IgD-negative memory B cell (primary cell): Measurements from ENCODE around the gene NUF2. TPM values are rescaled to one million over a fixed set of nuclear protein-coding genes. Genes with fewer than 3 reads are reported as not detected.
"Not testable (repeated sequence)": the region's sequence is repeated elsewhere in the genome, so short reads cannot be mapped to it uniquely, and the experiment has no call there.

Experiments
- H3K27ac Mint-ChIP-seq, 3 donors: one replicate each; pipeline ENCODE4 v1.8.0; 2020 to 2022; ENCODE audit warnings: mild to moderate bottlenecking in 3 of 3, mixed read lengths in 3 of 3, moderate library complexity in 1 of 3
- H3K27me3 Mint-ChIP-seq: one replicate; pipeline ENCODE4 v1.8.0; 2021; ENCODE audit warnings: mixed read lengths
- H3K36me3 Mint-ChIP-seq: one replicate; pipeline ENCODE4 v1.8.0; 2020; ENCODE audit warnings: mild to moderate bottlenecking, mixed read lengths
- H3K4me1 Mint-ChIP-seq, 3 donors: one replicate each; pipeline ENCODE4 v1.8.0; 2020 to 2022; ENCODE audit warnings: mixed read lengths in 3 of 3, mild to moderate bottlenecking in 1 of 3
- H3K4me3 Mint-ChIP-seq, 4 donors: one replicate each; pipeline ENCODE4 v1.8.0; 2020 to 2022; ENCODE audit warnings: mild to moderate bottlenecking in 4 of 4, mixed read lengths in 4 of 4, moderate library complexity in 3 of 4
- H3K9me3 Mint-ChIP-seq, 3 donors: one replicate each; pipeline ENCODE4 v1.8.0; 2020 to 2021; ENCODE audit warnings: mixed read lengths in 3 of 3, mild to moderate bottlenecking in 1 of 3
- polyA plus RNA-seq: library from polyadenylated mRNA; unstranded; fragments of 300-500 nt; fragmentation: Illumina TruSeq; gene quantifications from one replicate; pipeline ENCODE4 v1.2.3, GENCODE V29; 2021

The NUF2 gene
- 1.2 TPM for polyA plus RNA-seq

- no peaks in the 10 kb centered on the region for H3K36me3 Mint-ChIP-seq
- H3K9me3 Mint-ChIP-seq: no peaks in the 10 kb centered on the region
- H3K27me3 Mint-ChIP-seq: no peaks in the 10 kb centered on the region
- peak within 1 kb of the TSS; percentile 89 to 95 (median 94) for H3K4me3 Mint-ChIP-seq
- peaks cover 6 to 19% (median 17%) of the 10 kb centered on the region in 3 donors for H3K4me1 Mint-ChIP-seq
- H3K27ac Mint-ChIP-seq: peak within 1 kb of the TSS; percentile 59 to 97 (median 93)
These were observed at the start of gene NUF2 for GRCh38 chr1:163321311-163322305. TSS of gene NUF2 (plus strand) at chr1:163321954. CDS start at chr1:163326052, 4,098 bp downstream.

- H3K27me3 Mint-ChIP-seq: no peaks in the 10 kb centered on the region
- H3K4me3 Mint-ChIP-seq: no peak overlapping the region
- H3K9me3 Mint-ChIP-seq: peaks cover 0 to 10% (median 8%) of the 10 kb centered on the region in 3 donors
- peaks cover 16% of the 10 kb centered on the region for H3K36me3 Mint-ChIP-seq
- H3K27ac Mint-ChIP-seq: peak overlapping the region in 1 of 3 donors; percentile 31
- H3K4me1 Mint-ChIP-seq: no peaks in the 10 kb centered on the region
These were observed 47.9 kb upstream of the NUF2 start for GRCh38 chr1:163273766-163274441.

GRCh38 chr1:163275222-163275621 is 46.5 kb upstream of the NUF2 start:
- H3K27me3 Mint-ChIP-seq: no peaks in the 10 kb centered on the region
- peaks cover 16% of the 10 kb centered on the region for H3K36me3 Mint-ChIP-seq
- peaks cover 2 to 17% (median 16%) of the 10 kb centered on the region in 3 donors for H3K9me3 Mint-ChIP-seq
- no peak overlapping the region for H3K27ac Mint-ChIP-seq
- H3K4me1 Mint-ChIP-seq: no peaks in the 10 kb centered on the region
- no peak overlapping the region for H3K4me3 Mint-ChIP-seq

- no peaks in the 10 kb centered on the region for H3K27me3 Mint-ChIP-seq
- H3K27ac Mint-ChIP-seq: no peak overlapping the region
- peaks cover 2 to 28% (median 22%) of the 10 kb centered on the region in 3 donors for H3K9me3 Mint-ChIP-seq
- no peak overlapping the region for H3K4me3 Mint-ChIP-seq
- H3K4me1 Mint-ChIP-seq: peaks cover 0 to 1% (median 0%) of the 10 kb centered on the region in 3 donors
- peaks cover 18% of the 10 kb centered on the region for H3K36me3 Mint-ChIP-seq
These were observed 43.2 kb upstream of the NUF2 start for GRCh38 chr1:163278602-163279001.

- H3K36me3 Mint-ChIP-seq, H3K4me3 Mint-ChIP-seq: not testable (repeated sequence)
- H3K9me3 Mint-ChIP-seq: peaks cover 0 to 12% (median 7%) of the 10 kb centered on the region in 3 donors
These were observed 36.9 kb upstream of the NUF2 start for GRCh38 chr1:163284867-163285266.

GRCh38 chr1:163290025-163290640 is 31.6 kb upstream of the NUF2 start:
- Mint-ChIP-seq H3K36me3 (peaks cover 19% of the 10 kb centered on the region), H3K4me3 (no peak overlapping the region), H3K27me3 (no peaks in the 10 kb centered on the region), H3K4me1 (peaks cover 4 to 19% (median 5%) of the 10 kb centered on the region in 3 donors), H3K27ac (no peak overlapping the region), H3K9me3 (peaks cover 0 to 5% (median 0%) of the 10 kb centered on the region in 3 donors)

More at GRCh38 chr1:163284867-163285266, 36.9 kb upstream of the NUF2 start:
- H3K4me1 Mint-ChIP-seq: peaks cover 4 to 19% (median 6%) of the 10 kb centered on the region in 3 donors
- H3K27ac Mint-ChIP-seq, H3K27me3 Mint-ChIP-seq: not testable (repeated sequence)

- Mint-ChIP-seq H3K9me3 (peaks cover 0 to 5% (median 0%) of the 10 kb centered on the region in 3 donors), H3K27me3 (no peaks in the 10 kb centered on the region), H3K4me1 (peaks cover 3 to 10% (median 4%) of the 10 kb centered on the region in 3 donors), H3K36me3 (peaks cover 21% of the 10 kb centered on the region), H3K4me3 (no peak overlapping the region), H3K27ac (no peak overlapping the region)
These were observed 30.3 kb upstream of the NUF2 start for GRCh38 chr1:163291461-163291860.

- not testable (repeated sequence) for H3K4me3 Mint-ChIP-seq, H3K4me1 Mint-ChIP-seq, H3K9me3 Mint-ChIP-seq, H3K27me3 Mint-ChIP-seq, H3K27ac Mint-ChIP-seq
- peaks cover 19% of the 10 kb centered on the region for H3K36me3 Mint-ChIP-seq
These were observed 29.6 kb upstream of the NUF2 start for GRCh38 chr1:163292153-163292552.

GRCh38 chr1:163293497-163293896 is 28.3 kb upstream of the NUF2 start:
- not testable (repeated sequence) for H3K9me3 Mint-ChIP-seq, H3K27me3 Mint-ChIP-seq, H3K27ac Mint-ChIP-seq, H3K4me1 Mint-ChIP-seq, H3K4me3 Mint-ChIP-seq
- H3K36me3 Mint-ChIP-seq: peaks cover 19% of the 10 kb centered on the region

GRCh38 chr1:163295949-163296348 is 25.8 kb upstream of the NUF2 start:
- Mint-ChIP-seq H3K27me3 (no peaks in the 10 kb centered on the region), H3K4me3 (no peak overlapping the region), H3K4me1 (peaks cover 0 to 2% (median 0%) of the 10 kb centered on the region in 3 donors), H3K9me3 (peaks cover 0 to 5% (median 0%) of the 10 kb centered on the region in 3 donors), H3K27ac (no peak overlapping the region), H3K36me3 (peaks cover 21% of the 10 kb centered on the region)

- peaks cover 0 to 2% (median 0%) of the 10 kb centered on the region in 3 donors for H3K4me1 Mint-ChIP-seq
- no peak overlapping the region for H3K4me3 Mint-ChIP-seq
- no peak overlapping the region for H3K27ac Mint-ChIP-seq
- H3K9me3 Mint-ChIP-seq: peaks cover 0 to 5% (median 0%) of the 10 kb centered on the region in 3 donors
- H3K27me3 Mint-ChIP-seq: no peaks in the 10 kb centered on the region
- H3K36me3 Mint-ChIP-seq: peaks cover 21% of the 10 kb centered on the region
These were observed 25.1 kb upstream of the NUF2 start for GRCh38 chr1:163296504-163297263.

GRCh38 chr1:163298365-163298764 is 23.4 kb upstream of the NUF2 start:
- peaks cover 0 to 2% (median 0%) of the 10 kb centered on the region in 3 donors for H3K4me1 Mint-ChIP-seq
- no peak overlapping the region for H3K27ac Mint-ChIP-seq
- H3K9me3 Mint-ChIP-seq: no peaks in the 10 kb centered on the region
- no peaks in the 10 kb centered on the region for H3K27me3 Mint-ChIP-seq
- H3K4me3 Mint-ChIP-seq: no peak overlapping the region
- peaks cover 13% of the 10 kb centered on the region for H3K36me3 Mint-ChIP-seq

- H3K27me3 Mint-ChIP-seq: no peaks in the 10 kb centered on the region
- H3K36me3 Mint-ChIP-seq: peaks cover 13% of the 10 kb centered on the region
- H3K9me3 Mint-ChIP-seq: no peaks in the 10 kb centered on the region
- H3K4me1 Mint-ChIP-seq: peaks cover 0 to 2% (median 0%) of the 10 kb centered on the region in 3 donors
- H3K4me3 Mint-ChIP-seq: no peak overlapping the region
- no peak overlapping the region for H3K27ac Mint-ChIP-seq
These were observed 21.2 kb upstream of the NUF2 start for GRCh38 chr1:163300568-163300967.

GRCh38 chr1:163303561-163303960 is 18.2 kb upstream of the NUF2 start:
- Mint-ChIP-seq H3K36me3 (peaks cover 12% of the 10 kb centered on the region), H3K4me3 (no peak overlapping the region), H3K27me3 (no peaks in the 10 kb centered on the region), H3K4me1 (peaks cover 0 to 2% (median 0%) of the 10 kb centered on the region in 3 donors), H3K9me3 (no peaks in the 10 kb centered on the region), H3K27ac (no peak overlapping the region)
